Right lobe of liver (tissue), 6 donors: Measurements from ENCODE around the gene CYB561D1. TPM values are rescaled to one million over a fixed set of nuclear protein-coding genes. Genes with fewer than 3 reads are reported as not detected.

Experiments
- ATAC-seq, 4 donors: fragments of 200-7000 bp; cut with Tn5 transposase; one replicate each; pipeline ENCODE4 v1.9.1; 2020; ENCODE audit warnings: mild to moderate bottlenecking in 4 of 4, moderate library complexity in 4 of 4
- DNase-seq, 3 donors: peaks; one replicate each; pipeline ENCODE4 v3.0.0-alpha.2; 2020
- H3K27ac ChIP-seq, 3 donors: fragments of 200-600 bp; one replicate each; pipeline ENCODE4 v1.8.0; 2022
- H3K27me3 ChIP-seq, 2 donors: fragments of 200-600 bp; one replicate each; pipeline ENCODE4 v1.8.0; 2022
- H3K36me3 ChIP-seq, 4 donors: fragments of 200-600 bp; sonication (generic) in 1 of 4; one replicate each; pipeline versions ENCODE4 v1.5.1 to v1.8.0; 2017 to 2022; ENCODE audit warnings: control low read depth in 1 of 4
- H3K4me1 ChIP-seq, 4 donors: fragments of 200-600 bp; sonication (generic) in 1 of 4; one replicate each; pipeline versions ENCODE4 v1.5.1 to v1.8.0; 2017 to 2022; ENCODE audit warnings: control low read depth in 1 of 4
- H3K4me3 ChIP-seq, 3 donors: fragments of 200-600 bp; one replicate each; pipeline ENCODE4 v1.8.0; 2022
- H3K9me3 ChIP-seq, 4 donors: fragments of 200-600 bp; sonication (generic) in 1 of 4; one replicate each; pipeline versions ENCODE4 v1.5.1 to v1.8.0; 2017 to 2022; ENCODE audit warnings: control low read depth in 1 of 4
- POLR2A ChIP-seq: fragments of 450-650 bp; IDR thresholded peaks from one replicate; pipeline ENCODE4 v1.6.1; 2017; ENCODE audit warnings: antibody characterized with exemption, mild to moderate bottlenecking
- WGBS: methylation state at CpG from one replicate; pipeline ENCODE4 v1.1.6; 2018; ENCODE audit warnings: low coverage, low lambda C conversion rate; ENCODE audit not compliant: insufficient coverage; ENCODE audit errors: missing lambda C conversion rate; 5-methylcytosine and 5-hydroxymethylcytosine counted together
- intact Hi-C, 2 donors: fragments of 100-400 bp; cut with DNase I; formaldehyde crosslinking; loops; one replicate each; pipeline versions ENCODE4 v1.11.2 to v1.14.1; 2022
- total RNA-seq, 6 experiments: library from RNA; depleted of rRNA in 2 of 6; stranded (reverse); fragments of >200 nt in 2 of 6; fragmentation: NEBNext Ultra II Directional in 3 of 6; extraction: Animal tissue kit (Norgen Biotek cat#: 25700) in 3 of 6; gene quantifications; one replicate each; pipeline versions ENCODE4 v1.1.0 to v1.2.4, GENCODE V29; 2016 to 2023
- TF ChIP-seq, protein P1 (sequence below), 4 donors: fragments of 200-600 bp in 3 of 4; fragments of 450-650 bp in 1 of 4; IDR thresholded peaks; one replicate each; pipeline versions ENCODE4 v1.5.1 to v1.8.0; 2016 to 2022; ENCODE audit warnings: antibody characterized with exemption in 4 of 4, mild to moderate bottlenecking in 2 of 4
- donor health status: DM: no; HTN: yes; CAD: no.
- donor health status: DM: no; HTN: no; CAD: no.
- donor health status: DM: no; HTN: no; CAD: no.
- donor health status: DM: no; HTN: yes; CAD: no.
- donor health status: DM: no; HTN: yes; CAD: no.

The CYB561D1 gene
- total RNA-seq, 6 experiments from 2014 or later = 1.5 to 3.1 (median 2.4) TPM

DNA sequence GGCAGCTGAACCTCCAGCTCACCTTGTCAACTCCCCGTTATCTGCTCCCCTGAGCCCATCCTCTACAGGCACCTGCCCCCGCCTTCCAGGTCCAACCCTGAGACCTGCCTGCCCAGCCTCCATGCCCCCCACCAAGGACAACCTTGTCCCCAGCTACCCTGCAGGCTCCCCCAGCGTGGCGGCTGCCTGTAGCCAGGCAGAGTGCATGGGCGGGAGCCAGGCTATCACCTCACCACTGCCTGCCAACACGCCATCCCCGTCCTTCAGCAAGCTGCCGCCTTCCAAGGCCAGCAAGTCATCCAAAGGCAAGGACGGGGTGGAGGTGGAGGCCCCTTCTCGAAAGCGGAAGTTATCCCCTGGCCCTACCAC, 3.0 kb upstream of the CYB561D1 start:
- 81% methylated on average over 5 of the region's 11 CpGs for WGBS
- ATAC-seq = no peak
- Histone ChIP-seq H3K9me3 (no peaks in the 10 kb centered on the region), H3K27me3 (no peaks in the 10 kb centered on the region), H3K4me3 (no peak overlapping the region), H3K4me1 (peaks cover 0 to 9% (median 2%) of the 10 kb centered on the region in 4 donors), H3K27ac (no peak overlapping the region), H3K36me3 (peaks cover 0 to 2% (median 0%) of the 10 kb centered on the region in 4 donors)
- DNase-seq = no peak
- no peak for TF ChIP-seq POLR2A
- TF ChIP-seq, protein P1, sequence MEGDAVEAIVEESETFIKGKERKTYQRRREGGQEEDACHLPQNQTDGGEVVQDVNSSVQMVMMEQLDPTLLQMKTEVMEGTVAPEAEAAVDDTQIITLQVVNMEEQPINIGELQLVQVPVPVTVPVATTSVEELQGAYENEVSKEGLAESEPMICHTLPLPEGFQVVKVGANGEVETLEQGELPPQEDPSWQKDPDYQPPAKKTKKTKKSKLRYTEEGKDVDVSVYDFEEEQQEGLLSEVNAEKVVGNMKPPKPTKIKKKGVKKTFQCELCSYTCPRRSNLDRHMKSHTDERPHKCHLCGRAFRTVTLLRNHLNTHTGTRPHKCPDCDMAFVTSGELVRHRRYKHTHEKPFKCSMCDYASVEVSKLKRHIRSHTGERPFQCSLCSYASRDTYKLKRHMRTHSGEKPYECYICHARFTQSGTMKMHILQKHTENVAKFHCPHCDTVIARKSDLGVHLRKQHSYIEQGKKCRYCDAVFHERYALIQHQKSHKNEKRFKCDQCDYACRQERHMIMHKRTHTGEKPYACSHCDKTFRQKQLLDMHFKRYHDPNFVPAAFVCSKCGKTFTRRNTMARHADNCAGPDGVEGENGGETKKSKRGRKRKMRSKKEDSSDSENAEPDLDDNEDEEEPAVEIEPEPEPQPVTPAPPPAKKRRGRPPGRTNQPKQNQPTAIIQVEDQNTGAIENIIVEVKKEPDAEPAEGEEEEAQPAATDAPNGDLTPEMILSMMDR (IDR thresholded peaks at IDR 0.05) = no peak
- intact Hi-C loops = loop anchor here in 1 of 2 donors (2.0 kb wide), 1 partner anchor 40 kb away; no protein-coding TSS in a partner anchor

DNA sequence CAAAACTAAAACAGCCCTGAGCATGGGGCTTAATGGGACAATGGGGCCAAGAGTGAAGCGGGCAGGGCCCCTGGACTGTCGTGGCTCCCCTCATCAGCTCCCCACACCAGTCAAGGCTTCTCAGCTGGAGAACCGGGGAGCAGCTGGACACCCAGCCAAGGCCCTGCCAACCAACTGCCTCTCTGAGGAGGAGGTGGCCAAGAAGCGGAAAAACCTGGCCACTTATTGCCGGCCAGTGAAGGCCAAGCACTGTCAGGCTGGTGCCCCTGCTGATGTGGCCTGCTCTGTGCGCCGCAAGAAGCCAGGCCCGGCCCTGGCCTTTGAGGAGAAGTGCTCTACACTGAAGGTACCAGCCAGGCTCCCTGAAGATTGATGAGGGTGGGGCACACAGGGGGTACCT, 2.5 kb upstream of the CYB561D1 start:
- Histone ChIP-seq H3K27ac (no peak overlapping the region), H3K36me3 (peaks cover 0 to 6% (median 0%) of the 10 kb centered on the region in 4 donors), H3K4me3 (no peak overlapping the region), H3K4me1 (peaks cover 0 to 9% (median 2%) of the 10 kb centered on the region in 4 donors), H3K9me3 (no peaks in the 10 kb centered on the region), H3K27me3 (no peaks in the 10 kb centered on the region)
- no peak for TF ChIP-seq POLR2A
- TF ChIP-seq, protein P1 (IDR thresholded peaks at IDR 0.05) = no peak
- no peak for DNase-seq
- intact Hi-C loops = loop anchor here in 1 of 2 donors (2.0 kb wide), 1 partner anchor 39 kb away; no protein-coding TSS in a partner anchor
- 89% methylated on average over 4 of the region's 8 CpGs for WGBS
- no peak for ATAC-seq

DNA sequence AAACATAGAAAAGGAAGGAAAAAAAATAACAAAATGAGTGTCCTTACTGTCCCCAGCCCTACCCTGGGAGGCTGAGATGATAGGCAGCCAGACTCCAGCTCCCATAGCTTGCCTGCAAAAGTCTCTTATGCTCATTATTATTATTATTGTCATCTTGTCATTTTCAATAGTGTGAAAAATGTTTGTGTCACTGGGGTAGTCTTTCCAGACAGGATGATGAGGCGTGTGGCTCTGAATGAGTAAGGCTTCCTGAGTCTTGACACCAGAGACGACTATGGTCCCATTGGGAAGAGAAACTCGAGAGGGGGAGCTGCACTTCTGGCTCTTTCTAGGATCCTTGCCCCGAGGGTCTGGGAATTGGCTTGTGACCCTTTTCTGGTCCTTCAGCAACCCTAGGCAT, 1.1 kb upstream of the CYB561D1 start:
- Histone ChIP-seq H3K4me1 (peaks cover 0 to 9% (median 2%) of the 10 kb centered on the region in 4 donors), H3K36me3 (peaks cover 0 to 13% (median 0%) of the 10 kb centered on the region in 4 donors), H3K27ac (no peak overlapping the region), H3K9me3 (no peaks in the 10 kb centered on the region), H3K4me3 (no peak overlapping the region), H3K27me3 (no peaks in the 10 kb centered on the region)
- intact Hi-C loops = no loop called here
- no peak for TF ChIP-seq POLR2A
- TF ChIP-seq, protein P1 (IDR thresholded peaks at IDR 0.05) = no peak
- 81% methylated on average over 4 of the region's 4 CpGs for WGBS
- DNase-seq (no peak), ATAC-seq (no peak)

DNA sequence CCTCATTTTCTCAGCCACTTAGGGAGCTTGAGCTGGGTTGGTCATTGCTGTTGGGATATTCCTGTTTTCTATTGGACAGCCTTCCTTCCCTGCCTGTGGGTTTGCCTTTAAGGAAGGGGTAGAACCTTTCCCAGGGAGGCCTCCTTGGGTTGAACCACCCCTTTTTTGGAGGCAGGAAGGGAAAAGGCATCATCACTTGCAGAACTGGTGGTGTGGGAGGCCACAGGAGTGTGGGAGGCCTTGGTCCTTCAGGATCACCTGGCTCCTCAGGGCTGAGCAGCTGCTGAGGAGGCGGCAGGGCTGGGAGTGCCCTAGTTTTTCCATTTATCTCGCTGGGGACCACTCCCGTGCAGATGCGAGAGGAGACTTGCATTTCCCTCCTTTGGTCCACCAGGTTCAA, 667 bp upstream of the CYB561D1 start:
- WGBS = 0% methylated on average over 1 of the region's 4 CpGs
- ATAC-seq = no peak
- DNase-seq = peak in 1 of 3 donors; percentile 43
- Histone ChIP-seq H3K9me3 (no peaks in the 10 kb centered on the region), H3K4me3 (no peak overlapping the region), H3K36me3 (peaks cover 0 to 13% (median 0%) of the 10 kb centered on the region in 4 donors), H3K4me1 (peaks cover 0 to 9% (median 2%) of the 10 kb centered on the region in 4 donors), H3K27ac (no peak overlapping the region), H3K27me3 (no peaks in the 10 kb centered on the region)
- no peak for TF ChIP-seq POLR2A
- TF ChIP-seq, protein P1 (IDR thresholded peaks at IDR 0.05) = no peak
- intact Hi-C loops = no loop called here

DNA sequence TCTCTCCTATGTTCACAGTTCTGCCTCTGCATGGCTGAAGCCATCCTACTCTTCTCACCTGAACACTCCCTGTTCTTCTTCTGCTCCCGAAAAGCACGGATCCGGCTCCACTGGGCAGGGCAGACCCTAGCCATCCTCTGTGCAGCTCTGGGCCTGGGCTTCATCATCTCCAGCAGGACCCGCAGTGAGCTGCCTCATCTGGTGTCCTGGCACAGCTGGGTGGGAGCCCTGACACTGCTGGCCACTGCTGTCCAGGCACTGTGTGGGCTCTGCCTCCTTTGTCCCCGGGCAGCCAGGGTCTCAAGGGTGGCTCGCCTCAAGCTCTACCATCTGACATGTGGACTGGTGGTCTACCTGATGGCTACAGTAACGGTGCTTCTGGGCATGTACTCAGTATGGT, 1.8 kb downstream of the CYB561D1 start:
- no peak for TF ChIP-seq POLR2A
- TF ChIP-seq, protein P1 (IDR thresholded peaks at IDR 0.05) = no peak
- no peak for DNase-seq
- H3K27me3 ChIP-seq = no peaks in the 10 kb centered on the region
- no peak for ATAC-seq
- H3K4me1 ChIP-seq = peaks cover 0 to 9% (median 2%) of the 10 kb centered on the region in 4 donors
- no peak overlapping the region for H3K27ac ChIP-seq
- 82% methylated on average over 3 of the region's 7 CpGs for WGBS
- no peak overlapping the region for H3K4me3 ChIP-seq
- intact Hi-C loops = loop anchor here in 1 of 2 donors (5.0 kb wide), 1 partner anchor 37 kb away; no protein-coding TSS in a partner anchor
- H3K9me3 ChIP-seq = no peaks in the 10 kb centered on the region
- H3K36me3 ChIP-seq = peaks cover 0 to 13% (median 0%) of the 10 kb centered on the region in 4 donors
